H9 (cell line): Measurements from ENCODE around the gene ZBTB20. TPM values are rescaled to one million over a fixed set of nuclear protein-coding genes. Genes with fewer than 3 reads are reported as not detected.

Experiments
- DNase-seq: peaks from one replicate; pipeline ENCODE4 v3.0.0-alpha.2; 2017
- H2AFZ ChIP-seq: one replicate; pipeline ENCODE4 v1.6.1; 2013; ENCODE audit warnings: mild to moderate bottlenecking, low read length, control low read depth, moderate library complexity
- H2AK5ac ChIP-seq: 2 replicates; pipeline ENCODE4 v1.6.1; 2013; ENCODE audit warnings: low read length, control low read depth, mixed read lengths; ENCODE audit not compliant: insufficient read length
- H2BK120ac ChIP-seq: one replicate; pipeline ENCODE4 v1.6.1; 2013; ENCODE audit warnings: low read depth, mild to moderate bottlenecking, low read length, control low read depth, inconsistent platforms; ENCODE audit not compliant: poor library complexity, severe bottlenecking
- H2BK12ac ChIP-seq: 2 replicates; pipeline ENCODE4 v1.6.1; 2013; ENCODE audit warnings: low read length, control low read depth, mixed read lengths, low read depth; ENCODE audit not compliant: insufficient read length
- H2BK15ac ChIP-seq: 2 replicates; pipeline ENCODE4 v1.6.1; 2013; ENCODE audit warnings: low read depth, low read length, control low read depth
- H2BK20ac ChIP-seq: one replicate; pipeline ENCODE4 v1.6.1; 2013; ENCODE audit warnings: low read depth, mild to moderate bottlenecking, low read length, control low read depth, inconsistent platforms; ENCODE audit not compliant: poor library complexity, severe bottlenecking
- H2BK5ac ChIP-seq: 2 replicates; pipeline ENCODE4 v1.6.1; 2013; ENCODE audit warnings: low read length, control low read depth, mixed read lengths; ENCODE audit not compliant: insufficient read length
- H3K14ac ChIP-seq: 2 replicates; pipeline ENCODE4 v1.6.1; 2013; ENCODE audit warnings: low read length, control low read depth; ENCODE audit not compliant: insufficient read depth
- H3K18ac ChIP-seq: 2 replicates; pipeline ENCODE4 v1.6.1; 2013; ENCODE audit warnings: low read depth, mild to moderate bottlenecking, mixed read lengths, low read length, control low read depth; ENCODE audit not compliant: insufficient read length
- H3K23ac ChIP-seq: 2 replicates; pipeline ENCODE4 v1.6.1; 2013; ENCODE audit warnings: low read length, control low read depth, mixed read lengths, low read depth; ENCODE audit not compliant: insufficient read length
- H3K23me2 ChIP-seq: 2 replicates; pipeline ENCODE4 v1.6.1; 2013; ENCODE audit warnings: low read depth, mild to moderate bottlenecking, mixed read lengths, low read length, control low read depth; ENCODE audit not compliant: insufficient read length, poor library complexity, severe bottlenecking
- H3K27ac ChIP-seq: 2 replicates; pipeline ENCODE4 v1.5.1; 2013; ENCODE audit warnings: low read length, control low read depth, mixed read lengths, low read depth; ENCODE audit not compliant: insufficient read length
- H3K27me3 ChIP-seq: 2 replicates; pipeline ENCODE4 v1.6.1; 2013; ENCODE audit warnings: low read length, control low read depth, inconsistent platforms; ENCODE audit not compliant: insufficient read depth
- H3K4ac ChIP-seq: 2 replicates; pipeline ENCODE4 v1.6.1; 2013; ENCODE audit warnings: low read depth, mild to moderate bottlenecking, control low read depth, inconsistent platforms, low read length, moderate library complexity
- H3K4me1 ChIP-seq: 2 replicates; pipeline ENCODE4 v1.6.1; 2013; ENCODE audit warnings: low read length, control low read depth, inconsistent platforms; ENCODE audit not compliant: insufficient read depth
- H3K4me2 ChIP-seq: 2 replicates; pipeline ENCODE4 v1.6.1; 2013; ENCODE audit warnings: low read length, control low read depth, mixed read lengths; ENCODE audit not compliant: insufficient read length, insufficient read depth
- H3K56ac ChIP-seq: 2 replicates; pipeline ENCODE4 v1.6.1; 2013; ENCODE audit warnings: low read depth, mild to moderate bottlenecking, mixed read lengths, low read length, control low read depth; ENCODE audit not compliant: insufficient read length
- H3K79me1 ChIP-seq: 2 replicates; pipeline ENCODE4 v1.6.1; 2013; ENCODE audit warnings: low read depth, mild to moderate bottlenecking, moderate library complexity, low read length, control low read depth, inconsistent platforms; ENCODE audit not compliant: insufficient read depth, poor library complexity, severe bottlenecking
- H3K79me2 ChIP-seq: 2 replicates; pipeline ENCODE4 v1.6.1; 2013; ENCODE audit warnings: low read length, control low read depth, inconsistent platforms; ENCODE audit not compliant: insufficient read depth
- H3K9ac ChIP-seq: 2 replicates; pipeline ENCODE4 v1.6.1; 2013; ENCODE audit warnings: low read length, control low read depth, mixed read lengths; ENCODE audit not compliant: insufficient read length; ENCODE audit errors: extremely low read depth
- H3K9me3 ChIP-seq: one replicate; pipeline ENCODE4 v1.6.1; 2013; ENCODE audit warnings: low read depth, low read length, inconsistent platforms; ENCODE audit not compliant: control insufficient read depth
- H3T11ph ChIP-seq: one replicate; pipeline ENCODE4 v1.6.1; 2013; ENCODE audit warnings: mild to moderate bottlenecking, low read length, control low read depth, inconsistent platforms
- H4K20me1 ChIP-seq: one replicate; pipeline ENCODE4 v1.6.1; 2013; ENCODE audit not compliant: control insufficient read depth, insufficient read length, insufficient read depth
- H4K5ac ChIP-seq: 2 replicates; pipeline ENCODE4 v1.6.1; 2013; ENCODE audit warnings: low read depth, mild to moderate bottlenecking, mixed read lengths, low read length, control low read depth; ENCODE audit not compliant: insufficient read length
- H4K8ac ChIP-seq: replicated peaks from 2 replicates; pipeline ENCODE4 v1.6.1; 2013; ENCODE audit warnings: low read length, control low read depth, mixed read lengths, low read depth; ENCODE audit not compliant: insufficient read length
- H4K91ac ChIP-seq: 2 replicates; pipeline ENCODE4 v1.6.1; 2013; ENCODE audit warnings: low read depth, mild to moderate bottlenecking, moderate library complexity, mixed read lengths, low read length, control low read depth; ENCODE audit not compliant: insufficient read length
- H3K27ac Mint-ChIP-seq, 3 experiments: 2 replicates in 2 of 3; 3 replicates in 1 of 3; pipeline ENCODE4 v1.8.0; 2020 to 2021; ENCODE audit warnings: mixed read lengths in 3 of 3, mild to moderate bottlenecking in 1 of 3, moderate library complexity in 1 of 3
- H3K27me3 Mint-ChIP-seq: 2 replicates; pipeline ENCODE4 v1.8.0; 2021; ENCODE audit warnings: low read depth, mild to moderate bottlenecking, moderate library complexity, mixed read lengths
- H3K36me3 Mint-ChIP-seq, 3 experiments: 2 replicates in 2 of 3; 3 replicates in 1 of 3; pipeline ENCODE4 v1.8.0; 2020 to 2021; ENCODE audit warnings: low read depth in 3 of 3, mixed read lengths in 3 of 3; ENCODE audit not compliant: insufficient read depth in 1 of 3
- H3K4me1 Mint-ChIP-seq, 2 experiments: 2 replicates each; pipeline ENCODE4 v1.8.0; 2020; ENCODE audit warnings: mixed read lengths in 2 of 2
- H3K4me3 Mint-ChIP-seq, 2 experiments: 2 replicates in 1 of 2; 3 replicates in 1 of 2; pipeline ENCODE4 v1.8.0; 2020 to 2021; ENCODE audit warnings: mild to moderate bottlenecking in 2 of 2, mixed read lengths in 2 of 2, moderate library complexity in 1 of 2
- H3K9me3 Mint-ChIP-seq, 2 experiments: 2 replicates in 1 of 2; 3 replicates in 1 of 2; pipeline ENCODE4 v1.8.0; 2020; ENCODE audit warnings: mild to moderate bottlenecking in 2 of 2, mixed read lengths in 2 of 2, moderate library complexity in 1 of 2
- CTCF ChIP-seq: fragments of 200-600 bp; sonication (generic); conservative IDR thresholded peaks from 3 replicates; pipeline ENCODE4 v1.8.0; 2021; ENCODE audit warnings: antibody characterized with exemption, mild to moderate bottlenecking
- WGBS: extraction: QIAGEN DNeasy Blood & Tissue Kit; methylation state at CpG from one replicate; pipeline ENCODE4 v1.1.7; 2013; ENCODE audit warnings: missing lambda C conversion rate, low lambda C conversion rate, mixed read lengths; ENCODE audit not compliant: insufficient read length; ENCODE audit errors: extremely low coverage; 5-methylcytosine and 5-hydroxymethylcytosine counted together
- total RNA-seq: library from RNA; stranded (reverse); gene quantifications from 2 replicates; pipeline ENCODE4 v1.2.1, GENCODE V29; 2021

The ZBTB20 gene
- total RNA-seq, 1 experiment from 2014 or later = 0.70 TPM

DNA sequence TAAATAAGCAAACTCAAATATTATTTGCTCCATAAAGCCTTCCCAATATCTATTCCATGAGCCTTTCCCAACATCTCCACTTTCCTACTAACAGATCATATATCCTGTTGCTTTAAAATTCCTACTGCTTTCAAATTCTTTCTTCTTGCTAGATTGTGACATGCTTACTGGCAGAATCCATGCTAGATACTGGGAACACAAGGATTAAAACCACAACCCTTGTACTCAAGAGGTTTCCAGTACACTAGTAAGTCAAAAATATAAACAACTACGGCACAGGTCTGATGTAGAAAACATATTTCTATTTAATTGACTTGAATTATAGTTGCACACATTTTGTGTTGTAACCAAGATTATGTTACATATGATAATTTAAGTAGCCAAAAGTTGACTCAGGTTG lies 275.0 kb downstream of the ZBTB20 start:
- no peak overlapping the region for H3K23ac ChIP-seq
- H3K4ac ChIP-seq = no peak overlapping the region
- no peak overlapping the region for H3K4me3 Mint-ChIP-seq
- no peak overlapping the region for H3K56ac ChIP-seq
- peaks cover under 1 to 8% of the 10 kb centered on the region in 2 experiments for H3K4me1 Mint-ChIP-seq
- no peak overlapping the region for H3T11ph ChIP-seq
- H3K27ac ChIP-seq = no peak overlapping the region
- no peak overlapping the region for H2BK12ac ChIP-seq
- no peak overlapping the region for H3K14ac ChIP-seq
- no peak overlapping the region for H3K27ac Mint-ChIP-seq
- H4K20me1 ChIP-seq = no peaks in the 10 kb centered on the region
- no peak overlapping the region for H2BK120ac ChIP-seq
- no peaks in the 10 kb centered on the region for H3K27me3 ChIP-seq
- H3K23me2 ChIP-seq = no peaks in the 10 kb centered on the region
- no peak overlapping the region for H2AK5ac ChIP-seq
- no peak overlapping the region for H2AFZ ChIP-seq
- no peaks in the 10 kb centered on the region for H3K9me3 ChIP-seq
- H3K79me2 ChIP-seq = no peaks in the 10 kb centered on the region
- H3K4me2 ChIP-seq = no peak overlapping the region
- H3K27me3 Mint-ChIP-seq = no peaks in the 10 kb centered on the region
- TF ChIP-seq CTCF = no peak
- DNase-seq = no peak
- no peak overlapping the region for H3K18ac ChIP-seq
- no peaks in the 10 kb centered on the region for H3K9me3 Mint-ChIP-seq
- no peak overlapping the region for H3K9ac ChIP-seq
- H4K8ac ChIP-seq = no peak overlapping the region
- H4K91ac ChIP-seq = no peak overlapping the region
- no peaks in the 10 kb centered on the region for H3K4me1 ChIP-seq
- no peak overlapping the region for H2BK5ac ChIP-seq
- H3K36me3 Mint-ChIP-seq = no peaks in the 10 kb centered on the region
- no CpG with 5 or more reads among the region's 1 CpG for WGBS
- no peak overlapping the region for H2BK15ac ChIP-seq
- H3K79me1 ChIP-seq = no peaks in the 10 kb centered on the region
- H2BK20ac ChIP-seq = no peak overlapping the region
- no peak overlapping the region for H4K5ac ChIP-seq
